H9 (cell line): ENCODE data around the gene NDUFV1. TPM values are rescaled to one million over a fixed set of nuclear protein-coding genes. Genes with fewer than 3 reads are reported as not detected.

Experiments
- DNase-seq: peaks from one replicate; pipeline ENCODE4 v3.0.0-alpha.2; 2017
- H2AFZ ChIP-seq: one replicate; pipeline ENCODE4 v1.6.1; 2013; ENCODE audit warnings: mild to moderate bottlenecking, low read length, control low read depth, moderate library complexity
- H2AK5ac ChIP-seq: 2 replicates; pipeline ENCODE4 v1.6.1; 2013; ENCODE audit warnings: low read length, control low read depth, mixed read lengths; ENCODE audit not compliant: insufficient read length
- H2BK120ac ChIP-seq: one replicate; pipeline ENCODE4 v1.6.1; 2013; ENCODE audit warnings: low read depth, mild to moderate bottlenecking, low read length, control low read depth, inconsistent platforms; ENCODE audit not compliant: poor library complexity, severe bottlenecking
- H2BK12ac ChIP-seq: 2 replicates; pipeline ENCODE4 v1.6.1; 2013; ENCODE audit warnings: low read length, control low read depth, mixed read lengths, low read depth; ENCODE audit not compliant: insufficient read length
- H2BK15ac ChIP-seq: 2 replicates; pipeline ENCODE4 v1.6.1; 2013; ENCODE audit warnings: low read depth, low read length, control low read depth
- H2BK20ac ChIP-seq: one replicate; pipeline ENCODE4 v1.6.1; 2013; ENCODE audit warnings: low read depth, mild to moderate bottlenecking, low read length, control low read depth, inconsistent platforms; ENCODE audit not compliant: poor library complexity, severe bottlenecking
- H2BK5ac ChIP-seq: 2 replicates; pipeline ENCODE4 v1.6.1; 2013; ENCODE audit warnings: low read length, control low read depth, mixed read lengths; ENCODE audit not compliant: insufficient read length
- H3K14ac ChIP-seq: 2 replicates; pipeline ENCODE4 v1.6.1; 2013; ENCODE audit warnings: low read length, control low read depth; ENCODE audit not compliant: insufficient read depth
- H3K18ac ChIP-seq: 2 replicates; pipeline ENCODE4 v1.6.1; 2013; ENCODE audit warnings: low read depth, mild to moderate bottlenecking, mixed read lengths, low read length, control low read depth; ENCODE audit not compliant: insufficient read length
- H3K23ac ChIP-seq: 2 replicates; pipeline ENCODE4 v1.6.1; 2013; ENCODE audit warnings: low read length, control low read depth, mixed read lengths, low read depth; ENCODE audit not compliant: insufficient read length
- H3K23me2 ChIP-seq: 2 replicates; pipeline ENCODE4 v1.6.1; 2013; ENCODE audit warnings: low read depth, mild to moderate bottlenecking, mixed read lengths, low read length, control low read depth; ENCODE audit not compliant: insufficient read length, poor library complexity, severe bottlenecking
- H3K27ac ChIP-seq: 2 replicates; pipeline ENCODE4 v1.5.1; 2013; ENCODE audit warnings: low read length, control low read depth, mixed read lengths, low read depth; ENCODE audit not compliant: insufficient read length
- H3K27me3 ChIP-seq: 2 replicates; pipeline ENCODE4 v1.6.1; 2013; ENCODE audit warnings: low read length, control low read depth, inconsistent platforms; ENCODE audit not compliant: insufficient read depth
- H3K4ac ChIP-seq: 2 replicates; pipeline ENCODE4 v1.6.1; 2013; ENCODE audit warnings: low read depth, mild to moderate bottlenecking, control low read depth, inconsistent platforms, low read length, moderate library complexity
- H3K4me1 ChIP-seq: 2 replicates; pipeline ENCODE4 v1.6.1; 2013; ENCODE audit warnings: low read length, control low read depth, inconsistent platforms; ENCODE audit not compliant: insufficient read depth
- H3K4me2 ChIP-seq: 2 replicates; pipeline ENCODE4 v1.6.1; 2013; ENCODE audit warnings: low read length, control low read depth, mixed read lengths; ENCODE audit not compliant: insufficient read length, insufficient read depth
- H3K56ac ChIP-seq: 2 replicates; pipeline ENCODE4 v1.6.1; 2013; ENCODE audit warnings: low read depth, mild to moderate bottlenecking, mixed read lengths, low read length, control low read depth; ENCODE audit not compliant: insufficient read length
- H3K79me1 ChIP-seq: 2 replicates; pipeline ENCODE4 v1.6.1; 2013; ENCODE audit warnings: low read depth, mild to moderate bottlenecking, moderate library complexity, low read length, control low read depth, inconsistent platforms; ENCODE audit not compliant: insufficient read depth, poor library complexity, severe bottlenecking
- H3K79me2 ChIP-seq: 2 replicates; pipeline ENCODE4 v1.6.1; 2013; ENCODE audit warnings: low read length, control low read depth, inconsistent platforms; ENCODE audit not compliant: insufficient read depth
- H3K9ac ChIP-seq: 2 replicates; pipeline ENCODE4 v1.6.1; 2013; ENCODE audit warnings: low read length, control low read depth, mixed read lengths; ENCODE audit not compliant: insufficient read length; ENCODE audit errors: extremely low read depth
- H3K9me3 ChIP-seq: one replicate; pipeline ENCODE4 v1.6.1; 2013; ENCODE audit warnings: low read depth, low read length, inconsistent platforms; ENCODE audit not compliant: control insufficient read depth
- H3T11ph ChIP-seq: one replicate; pipeline ENCODE4 v1.6.1; 2013; ENCODE audit warnings: mild to moderate bottlenecking, low read length, control low read depth, inconsistent platforms
- H4K20me1 ChIP-seq: one replicate; pipeline ENCODE4 v1.6.1; 2013; ENCODE audit not compliant: control insufficient read depth, insufficient read length, insufficient read depth
- H4K5ac ChIP-seq: 2 replicates; pipeline ENCODE4 v1.6.1; 2013; ENCODE audit warnings: low read depth, mild to moderate bottlenecking, mixed read lengths, low read length, control low read depth; ENCODE audit not compliant: insufficient read length
- H4K8ac ChIP-seq: replicated peaks from 2 replicates; pipeline ENCODE4 v1.6.1; 2013; ENCODE audit warnings: low read length, control low read depth, mixed read lengths, low read depth; ENCODE audit not compliant: insufficient read length
- H4K91ac ChIP-seq: 2 replicates; pipeline ENCODE4 v1.6.1; 2013; ENCODE audit warnings: low read depth, mild to moderate bottlenecking, moderate library complexity, mixed read lengths, low read length, control low read depth; ENCODE audit not compliant: insufficient read length
- H3K27ac Mint-ChIP-seq, 3 experiments: 2 replicates in 2 of 3; 3 replicates in 1 of 3; pipeline ENCODE4 v1.8.0; 2020 to 2021; ENCODE audit warnings: mixed read lengths in 3 of 3, mild to moderate bottlenecking in 1 of 3, moderate library complexity in 1 of 3
- H3K27me3 Mint-ChIP-seq: 2 replicates; pipeline ENCODE4 v1.8.0; 2021; ENCODE audit warnings: low read depth, mild to moderate bottlenecking, moderate library complexity, mixed read lengths
- H3K36me3 Mint-ChIP-seq, 3 experiments: 2 replicates in 2 of 3; 3 replicates in 1 of 3; pipeline ENCODE4 v1.8.0; 2020 to 2021; ENCODE audit warnings: low read depth in 3 of 3, mixed read lengths in 3 of 3; ENCODE audit not compliant: insufficient read depth in 1 of 3
- H3K4me1 Mint-ChIP-seq, 2 experiments: 2 replicates each; pipeline ENCODE4 v1.8.0; 2020; ENCODE audit warnings: mixed read lengths in 2 of 2
- H3K4me3 Mint-ChIP-seq, 2 experiments: 2 replicates in 1 of 2; 3 replicates in 1 of 2; pipeline ENCODE4 v1.8.0; 2020 to 2021; ENCODE audit warnings: mild to moderate bottlenecking in 2 of 2, mixed read lengths in 2 of 2, moderate library complexity in 1 of 2
- H3K9me3 Mint-ChIP-seq, 2 experiments: 2 replicates in 1 of 2; 3 replicates in 1 of 2; pipeline ENCODE4 v1.8.0; 2020; ENCODE audit warnings: mild to moderate bottlenecking in 2 of 2, mixed read lengths in 2 of 2, moderate library complexity in 1 of 2
- WGBS: extraction: QIAGEN DNeasy Blood & Tissue Kit; methylation state at CpG from one replicate; pipeline ENCODE4 v1.1.7; 2013; ENCODE audit warnings: missing lambda C conversion rate, low lambda C conversion rate, mixed read lengths; ENCODE audit not compliant: insufficient read length; ENCODE audit errors: extremely low coverage; 5-methylcytosine and 5-hydroxymethylcytosine counted together
- total RNA-seq: library from RNA; stranded (reverse); gene quantifications from 2 replicates; pipeline ENCODE4 v1.2.1, GENCODE V29; 2021
- TF ChIP-seq, protein P1 (sequence below): fragments of 200-600 bp; sonication (generic); conservative IDR thresholded peaks from 3 replicates; pipeline ENCODE4 v1.8.0; 2021; ENCODE audit warnings: antibody characterized with exemption, mild to moderate bottlenecking

NDUFV1 gene
- total RNA-seq, 1 experiment from 2014 or later = 154 TPM

DNA sequence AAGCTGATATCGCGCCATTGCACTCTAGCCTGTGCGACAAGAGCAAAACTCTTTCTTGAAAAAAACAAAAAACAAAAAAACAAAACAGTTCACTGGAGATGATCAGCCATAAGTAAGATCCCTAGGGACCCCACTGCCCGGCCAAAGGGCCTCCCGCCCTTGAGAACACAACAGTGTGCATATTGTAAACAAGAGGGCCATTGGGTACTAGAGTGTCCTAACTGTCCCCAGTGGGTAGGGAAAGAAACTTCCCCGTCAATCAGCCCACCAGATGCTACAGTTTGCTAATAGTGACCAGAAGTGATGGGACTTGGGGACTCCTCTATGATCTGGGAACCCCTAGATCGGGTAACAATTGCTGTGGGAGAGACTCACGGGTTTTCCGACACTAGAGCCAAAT is 47.5 kb downstream of the NDUFV1 start:
- H2BK120ac ChIP-seq = no peak overlapping the region
- no peak overlapping the region for H3K9ac ChIP-seq
- H3K18ac ChIP-seq = no peak overlapping the region
- H3K79me2 ChIP-seq = no peaks in the 10 kb centered on the region
- H3K4me1 Mint-ChIP-seq = peaks cover 3 to 7% of the 10 kb centered on the region in 2 experiments; a peak in 3 of 4 replicates
- no peak overlapping the region for H3K56ac ChIP-seq
- no peak overlapping the region for H3K27ac ChIP-seq
- TF ChIP-seq, protein P1, sequence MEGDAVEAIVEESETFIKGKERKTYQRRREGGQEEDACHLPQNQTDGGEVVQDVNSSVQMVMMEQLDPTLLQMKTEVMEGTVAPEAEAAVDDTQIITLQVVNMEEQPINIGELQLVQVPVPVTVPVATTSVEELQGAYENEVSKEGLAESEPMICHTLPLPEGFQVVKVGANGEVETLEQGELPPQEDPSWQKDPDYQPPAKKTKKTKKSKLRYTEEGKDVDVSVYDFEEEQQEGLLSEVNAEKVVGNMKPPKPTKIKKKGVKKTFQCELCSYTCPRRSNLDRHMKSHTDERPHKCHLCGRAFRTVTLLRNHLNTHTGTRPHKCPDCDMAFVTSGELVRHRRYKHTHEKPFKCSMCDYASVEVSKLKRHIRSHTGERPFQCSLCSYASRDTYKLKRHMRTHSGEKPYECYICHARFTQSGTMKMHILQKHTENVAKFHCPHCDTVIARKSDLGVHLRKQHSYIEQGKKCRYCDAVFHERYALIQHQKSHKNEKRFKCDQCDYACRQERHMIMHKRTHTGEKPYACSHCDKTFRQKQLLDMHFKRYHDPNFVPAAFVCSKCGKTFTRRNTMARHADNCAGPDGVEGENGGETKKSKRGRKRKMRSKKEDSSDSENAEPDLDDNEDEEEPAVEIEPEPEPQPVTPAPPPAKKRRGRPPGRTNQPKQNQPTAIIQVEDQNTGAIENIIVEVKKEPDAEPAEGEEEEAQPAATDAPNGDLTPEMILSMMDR = no peak
- H2BK20ac ChIP-seq = no peak overlapping the region
- H2AK5ac ChIP-seq = no peak overlapping the region
- H2BK12ac ChIP-seq = no peak overlapping the region
- no peaks in the 10 kb centered on the region for H3K79me1 ChIP-seq
- no peak overlapping the region for H4K91ac ChIP-seq
- no peaks in the 10 kb centered on the region for H3K27me3 ChIP-seq
- DNase-seq = no peak
- no peak overlapping the region for H3K23ac ChIP-seq
- H3K23me2 ChIP-seq = no peaks in the 10 kb centered on the region
- WGBS = no CpG with 5 or more reads among the region's 9 CpGs
- H4K20me1 ChIP-seq = no peaks in the 10 kb centered on the region
- H4K5ac ChIP-seq = no peak overlapping the region
- peaks cover 20% of the 10 kb centered on the region for H3K27me3 Mint-ChIP-seq
- H3K36me3 Mint-ChIP-seq = peaks cover 0 to 16% (median 6%) of the 10 kb centered on the region in 3 experiments; a peak in 3 of 7 replicates
- H3K4me3 Mint-ChIP-seq = no peak overlapping the region
- H3K4me1 ChIP-seq = no peaks in the 10 kb centered on the region
- no peak overlapping the region for H2BK15ac ChIP-seq
- H4K8ac ChIP-seq = no peak overlapping the region
- no peak overlapping the region for H3T11ph ChIP-seq
- no peak overlapping the region for H2AFZ ChIP-seq
- H3K9me3 ChIP-seq = peaks cover 16% of the 10 kb centered on the region
- peaks cover 30% of the 10 kb centered on the region in 2 experiments for H3K9me3 Mint-ChIP-seq
- H2BK5ac ChIP-seq = no peak overlapping the region
- no peak overlapping the region for H3K4me2 ChIP-seq
- H3K27ac Mint-ChIP-seq = no peak overlapping the region
- no peak overlapping the region for H3K4ac ChIP-seq
- H3K14ac ChIP-seq = no peak overlapping the region
